Fibroblast of mammary gland (primary cell): ENCODE measurements around the gene ADGRG3.
"Not testable (repeated sequence)": the region's sequence is repeated elsewhere in the genome, so short reads cannot be mapped to it uniquely, and the experiment has no call there.

Experiments used
- DNase-seq: peaks from one replicate; pipeline ENCODE4 v3.0.0-alpha.2; 2010; ENCODE audit warnings: low read depth
- H3K4me3 ChIP-seq: 2 replicates; pipeline ENCODE4 v1.5.1; 2011; ENCODE audit warnings: low read depth, mild to moderate bottlenecking, low read length, moderate library complexity; ENCODE audit not compliant: control insufficient read depth
- CTCF ChIP-seq: conservative IDR thresholded peaks from 2 replicates; pipeline ENCODE4 v1.5.1; 2011; ENCODE audit warnings: low read depth, low read length, inconsistent platforms; ENCODE audit not compliant: control insufficient read depth, insufficient read depth

ADGRG3 gene

GRCh38 chr16:57669476-57670162 lies 1.5 kb downstream of the ADGRG3 start:
- DNase-seq = no peak
- no peak for TF ChIP-seq CTCF
- H3K4me3 ChIP-seq = no peak overlapping the region

- H3K4me3 ChIP-seq = no peak overlapping the region
- DNase-seq = no peak
- TF ChIP-seq CTCF = no peak
These were observed 2.1 kb downstream of the ADGRG3 start for GRCh38 chr16:57670196-57670595.

- DNase-seq = not testable (repeated sequence)
These were observed 3.3 kb downstream of the ADGRG3 start for GRCh38 chr16:57671451-57671850.

GRCh38 chr16:57672416-57672815 lies 4.3 kb downstream of the ADGRG3 start:
- no peak for TF ChIP-seq CTCF
- no peak overlapping the region for H3K4me3 ChIP-seq
- DNase-seq = no peak

More at GRCh38 chr16:57671451-57671850, 3.3 kb downstream of the ADGRG3 start:
- not testable (repeated sequence) for H3K4me3 ChIP-seq

GRCh38 chr16:57672824-57673223 lies 4.7 kb downstream of the ADGRG3 start:
- H3K4me3 ChIP-seq = no peak overlapping the region
- DNase-seq = no peak
- TF ChIP-seq CTCF = no peak

- DNase-seq = peak; percentile 8
- no peak for TF ChIP-seq CTCF
- H3K4me3 ChIP-seq = no peak overlapping the region
These were observed 7.8 kb downstream of the ADGRG3 start for GRCh38 chr16:57675741-57676551.

- no peak overlapping the region for H3K4me3 ChIP-seq
- DNase-seq = no peak
- TF ChIP-seq CTCF = no peak
These were observed 8.5 kb downstream of the ADGRG3 start for GRCh38 chr16:57676553-57677085.
